ENCODE data around the gene SULT2A1. TPM values are rescaled to one million over a fixed set of nuclear protein-coding genes. Genes with fewer than 3 reads are reported as not detected.

SULT2A1 gene
- total RNA-seq = not detected

GRCh38 chr19:47886010-47886559, at the start of gene SULT2A1:
Gene SULT2A1, minus strand, starts transcription at chr19:47886315. Its CDS starts 58 bp downstream, at chr19:47886257.

GRCh38 chr19:47858646-47859285, 27.3 kb downstream of the SULT2A1 start, which contains the start of gene TPRX2:
Gene TPRX2, plus strand, starts transcription at chr19:47859235. Its CDS starts 12 bp downstream, at chr19:47859247.

GRCh38 chr19:47821460-47822020, 64.6 kb downstream of the SULT2A1 start, which contains the start of gene CRX:
Gene CRX, plus strand, starts transcription at chr19:47821937. Its CDS starts 12,507 bp downstream, at chr19:47834444.

Other genes with a start within 250 kb of the SULT2A1 start
- gene EHD2, start 172.9 kb downstream of the SULT2A1 start, total RNA-seq = under 1 TPM in 1 of 2 experiments, not detected in 1; 0.14 TPM
- gene NOP53, start 140.8 kb downstream of the SULT2A1 start, total RNA-seq = 100 to 1,000 TPM; 516 to 536 TPM
- 10 to 100 TPM; 63.6 to 66.8 TPM for gene SELENOW, start 107.6 kb downstream of the SULT2A1 start, total RNA-seq
- gene TPRX1, start 81.8 kb downstream of the SULT2A1 start, total RNA-seq = not detected
- gene CRX, start 64.4 kb downstream of the SULT2A1 start, total RNA-seq = not detected
- not detected for gene TPRX2, start 27.1 kb downstream of the SULT2A1 start, total RNA-seq
- gene BSPH1, start 105.9 kb upstream of the SULT2A1 start, total RNA-seq = not detected
- not detected for gene ELSPBP1, start 108.3 kb upstream of the SULT2A1 start, total RNA-seq
- not detected for gene CABP5, start 157.8 kb upstream of the SULT2A1 start, total RNA-seq
- gene PLA2G4C, start 224.5 kb upstream of the SULT2A1 start, total RNA-seq = 1 to 10 TPM; 5.5 to 6.3 TPM